ENCODE results near the gene KAT8.

The KAT8 gene

GRCh38 chr16:31131841-31132271, 14.4 kb downstream of the KAT8 start:
- DNase-seq (ENCODE audit: low read depth), result no peak
- TF ChIP-seq, protein P1, sequence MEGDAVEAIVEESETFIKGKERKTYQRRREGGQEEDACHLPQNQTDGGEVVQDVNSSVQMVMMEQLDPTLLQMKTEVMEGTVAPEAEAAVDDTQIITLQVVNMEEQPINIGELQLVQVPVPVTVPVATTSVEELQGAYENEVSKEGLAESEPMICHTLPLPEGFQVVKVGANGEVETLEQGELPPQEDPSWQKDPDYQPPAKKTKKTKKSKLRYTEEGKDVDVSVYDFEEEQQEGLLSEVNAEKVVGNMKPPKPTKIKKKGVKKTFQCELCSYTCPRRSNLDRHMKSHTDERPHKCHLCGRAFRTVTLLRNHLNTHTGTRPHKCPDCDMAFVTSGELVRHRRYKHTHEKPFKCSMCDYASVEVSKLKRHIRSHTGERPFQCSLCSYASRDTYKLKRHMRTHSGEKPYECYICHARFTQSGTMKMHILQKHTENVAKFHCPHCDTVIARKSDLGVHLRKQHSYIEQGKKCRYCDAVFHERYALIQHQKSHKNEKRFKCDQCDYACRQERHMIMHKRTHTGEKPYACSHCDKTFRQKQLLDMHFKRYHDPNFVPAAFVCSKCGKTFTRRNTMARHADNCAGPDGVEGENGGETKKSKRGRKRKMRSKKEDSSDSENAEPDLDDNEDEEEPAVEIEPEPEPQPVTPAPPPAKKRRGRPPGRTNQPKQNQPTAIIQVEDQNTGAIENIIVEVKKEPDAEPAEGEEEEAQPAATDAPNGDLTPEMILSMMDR (IDR thresholded peaks at IDR 0.05; ENCODE audit: control insufficient read depth, insufficient read depth, low read depth, low read length, missing control alignments), result no peak
- no peak overlapping the region for H3K4me3 ChIP-seq (ENCODE audit: control insufficient read depth, low read depth, low read length)

DNA sequence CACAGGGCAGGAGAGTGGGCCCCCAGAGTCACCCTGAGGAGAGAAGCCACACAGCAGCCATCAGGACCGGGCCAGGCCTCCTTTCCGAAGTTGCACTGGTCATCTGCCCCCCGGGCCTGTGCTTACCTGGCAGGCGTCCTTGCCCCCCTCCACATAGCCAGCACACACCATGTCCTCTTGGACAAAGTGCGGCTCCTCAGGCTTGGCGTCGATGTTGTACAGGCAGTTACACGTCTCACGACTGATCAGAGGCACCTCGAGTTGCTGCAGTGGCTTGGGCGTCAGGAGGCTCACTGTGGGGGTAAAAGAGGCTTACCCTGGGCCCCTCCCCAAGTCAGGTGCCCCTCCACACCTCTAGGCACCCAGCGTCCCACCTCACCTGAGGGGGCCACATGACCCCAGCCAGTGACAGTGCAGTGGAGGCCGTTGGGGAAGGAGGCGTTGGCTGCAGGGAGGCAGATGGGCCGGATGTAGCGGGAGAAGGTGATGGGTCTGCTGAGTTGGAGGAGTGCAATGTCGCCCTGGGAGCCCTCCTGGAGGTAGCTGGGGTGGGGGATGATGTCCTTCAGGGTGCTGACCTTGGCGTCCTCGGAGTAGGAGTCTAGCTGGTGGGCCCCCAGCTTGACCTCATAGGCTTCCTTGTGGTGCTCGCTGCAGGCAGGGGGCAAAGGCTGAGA, 15.0 kb downstream of the KAT8 start:
- no peak overlapping the region for H3K4me3 ChIP-seq (ENCODE audit: control insufficient read depth, low read depth, low read length)
- no peak for DNase-seq (ENCODE audit: low read depth)
- TF ChIP-seq, protein P1 (IDR thresholded peaks at IDR 0.05; ENCODE audit: control insufficient read depth, insufficient read depth, low read depth, low read length, missing control alignments), result no peak

GRCh38 chr16:31133046-31133501, 15.6 kb downstream of the KAT8 start:
- no peak for DNase-seq (ENCODE audit: low read depth)
- TF ChIP-seq, protein P1 (IDR thresholded peaks at IDR 0.05; ENCODE audit: control insufficient read depth, insufficient read depth, low read depth, low read length, missing control alignments), result no peak
- no peak overlapping the region for H3K4me3 ChIP-seq (ENCODE audit: control insufficient read depth, low read depth, low read length)

GRCh38 chr16:31134091-31134571, 16.7 kb downstream of the KAT8 start:
- no peak overlapping the region for H3K4me3 ChIP-seq (ENCODE audit: control insufficient read depth, low read depth, low read length)
- TF ChIP-seq, protein P1 (IDR thresholded peaks at IDR 0.05; ENCODE audit: control insufficient read depth, insufficient read depth, low read depth, low read length, missing control alignments), result no peak
- DNase-seq (ENCODE audit: low read depth), result no peak

DNA sequence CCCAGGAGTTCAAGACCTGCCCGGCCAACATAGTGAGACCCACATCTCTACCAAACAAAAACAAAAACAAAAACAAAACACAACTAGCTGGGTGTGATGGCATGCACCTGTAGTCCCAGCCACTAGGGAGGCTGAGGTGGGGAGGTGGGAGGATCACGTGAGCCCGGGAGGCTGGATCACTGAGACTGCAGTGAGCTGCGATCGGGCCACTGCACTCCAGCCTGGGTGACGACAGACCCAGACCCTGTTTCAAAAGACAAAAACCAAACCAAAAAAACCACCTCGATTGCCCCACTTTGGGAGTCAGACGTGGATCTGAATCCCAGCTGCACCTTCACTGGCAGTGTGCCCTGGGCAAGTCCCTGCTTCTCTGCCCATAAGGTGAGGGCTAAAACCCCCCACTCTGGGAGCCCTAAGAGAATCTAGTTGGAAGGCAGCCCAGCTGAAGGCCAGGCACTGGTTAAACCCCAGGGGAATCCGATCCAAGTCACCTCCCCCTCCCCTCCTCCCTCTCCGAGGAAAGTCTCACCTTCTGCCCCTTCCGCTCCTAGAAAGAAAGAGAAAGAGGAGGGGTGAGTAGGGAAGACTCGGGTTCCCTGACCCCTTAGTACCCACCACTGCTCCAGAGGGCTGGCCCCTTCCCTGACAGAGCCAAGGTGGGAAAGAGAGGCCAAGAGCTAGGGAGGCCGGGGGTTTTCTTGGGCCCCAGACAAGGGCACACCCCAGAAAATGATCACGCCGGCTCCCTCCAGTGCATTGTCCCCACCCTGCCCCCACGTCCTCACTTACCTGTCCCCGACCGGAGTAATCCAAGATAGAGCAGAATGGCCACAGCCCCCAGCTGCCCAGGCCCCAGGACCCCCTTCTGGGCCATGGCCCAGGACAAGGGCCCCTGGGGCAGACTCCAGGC, 17.4 kb downstream of the KAT8 start:
- no peak overlapping the region for H3K4me3 ChIP-seq (ENCODE audit: control insufficient read depth, low read depth, low read length)
- no peak for DNase-seq (ENCODE audit: low read depth)

More for the DNA sequence above, 17.4 kb downstream of the KAT8 start:
- TF ChIP-seq, protein P1 (IDR thresholded peaks at IDR 0.05; ENCODE audit: control insufficient read depth, insufficient read depth, low read depth, low read length, missing control alignments), result no peak

Measured in AG09309 (cell line).